HTR-8/SVneo (cell line): ENCODE results near the gene ERMAP.
"Not testable (repeated sequence)": the region's sequence is repeated elsewhere in the genome, so short reads cannot be mapped to it uniquely, and the experiment has no call there.

Experiments used
- DNase-seq: peaks from one replicate; pipeline ENCODE4 v3.0.0; 2011; ENCODE audit warnings: low spot score, mixed read lengths; ENCODE audit not compliant: insufficient read length
- FAIRE-seq: peaks from 2 replicates; lab custom pipeline; 2011; peaks lifted over from hg19 to GRCh38; lab: Jason Lieb, UNC

ERMAP gene

GRCh38 chr1:42841010-42841409 is 24.1 kb downstream of the ERMAP start:
- FAIRE-seq, result no peak
- no peak for DNase-seq

GRCh38 chr1:42841440-42842147 is 24.7 kb downstream of the ERMAP start:
- no peak for FAIRE-seq

DNA sequence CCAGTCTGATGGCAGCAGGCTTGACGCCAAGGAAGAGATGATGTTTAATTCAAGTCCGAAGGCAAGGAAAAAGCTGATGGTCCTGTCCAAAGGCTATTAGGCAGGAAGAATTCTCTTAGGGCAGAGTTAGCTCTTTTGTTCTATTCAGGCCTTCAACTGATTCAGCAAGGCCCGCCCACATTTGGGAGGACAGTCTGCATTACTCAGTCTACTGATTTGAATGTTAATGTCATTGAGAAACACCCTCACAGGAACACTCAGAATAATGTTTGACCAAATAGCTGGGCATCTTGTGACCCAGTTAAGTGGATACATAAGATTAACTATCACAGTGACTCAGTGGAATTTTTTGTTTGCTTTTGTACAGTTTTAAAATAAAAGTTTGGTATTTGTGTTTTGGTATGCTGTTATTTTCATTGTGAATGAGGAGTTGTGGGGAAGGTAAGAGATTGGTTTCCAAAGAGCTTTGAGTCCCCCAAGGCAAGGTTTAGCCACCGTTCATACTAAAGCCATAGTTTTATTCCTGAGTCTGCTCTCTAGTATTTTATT is 27.7 kb downstream of the ERMAP start:
- DNase-seq (no peak), FAIRE-seq (no peak)

More at GRCh38 chr1:42841440-42842147, 24.7 kb downstream of the ERMAP start:
- DNase-seq, result no peak

GRCh38 chr1:42845193-42845592 is 28.3 kb downstream of the ERMAP start:
- FAIRE-seq (no peak), DNase-seq (no peak)

GRCh38 chr1:42845866-42846256 is 28.9 kb downstream of the ERMAP start:
- FAIRE-seq, result no peak
- no peak for DNase-seq

DNA sequence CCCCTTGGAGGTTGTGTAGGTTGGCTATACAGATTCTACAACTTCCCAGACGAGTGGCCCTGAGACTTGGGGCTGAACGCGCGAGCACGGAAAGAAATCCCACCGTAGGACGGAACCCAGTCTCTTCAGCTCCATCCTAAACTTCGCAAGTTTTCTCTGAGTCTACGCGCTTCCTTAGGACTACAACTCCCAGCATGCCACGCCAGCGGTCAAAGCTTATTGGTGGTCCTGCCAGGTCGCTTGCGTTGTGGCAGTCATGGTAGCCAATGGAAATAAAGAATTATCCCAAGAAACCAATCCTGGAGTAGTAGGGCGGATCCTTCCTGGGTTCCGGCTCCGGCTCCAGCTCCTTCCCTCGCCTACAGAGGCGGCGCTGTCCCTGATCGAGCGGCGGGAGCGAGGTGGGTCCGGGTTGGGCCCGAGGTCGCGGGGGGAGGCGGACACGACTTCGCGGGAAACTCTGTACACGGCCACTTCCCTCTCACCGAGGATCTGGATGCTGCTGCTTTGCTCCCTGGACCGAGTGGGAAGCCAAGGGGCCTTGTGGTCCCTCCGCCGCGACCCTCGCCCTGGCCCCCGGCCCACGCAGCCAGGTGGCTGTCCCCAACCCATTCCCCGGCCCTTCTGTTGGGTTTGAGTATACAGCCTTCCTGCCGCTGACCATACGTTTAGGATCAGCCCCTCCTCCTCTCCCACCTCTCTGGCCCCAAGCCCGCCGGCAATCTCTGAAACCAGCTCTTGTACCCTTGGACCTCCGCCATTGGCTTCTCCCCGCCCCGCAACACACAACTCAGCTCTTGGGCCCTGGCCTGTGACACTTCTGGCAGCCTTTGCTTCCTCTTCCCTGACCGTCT is 29.6 kb downstream of the ERMAP start, which contains the start of gene ZNF691:
ZNF691 (plus strand) TSS at position 357 of the 854 bp plus-strand sequence. CDS start 3,046 bp downstream, outside the sequence.
- DNase-seq, result peak; percentile 98
- FAIRE-seq, result peak; percentile 62

DNA sequence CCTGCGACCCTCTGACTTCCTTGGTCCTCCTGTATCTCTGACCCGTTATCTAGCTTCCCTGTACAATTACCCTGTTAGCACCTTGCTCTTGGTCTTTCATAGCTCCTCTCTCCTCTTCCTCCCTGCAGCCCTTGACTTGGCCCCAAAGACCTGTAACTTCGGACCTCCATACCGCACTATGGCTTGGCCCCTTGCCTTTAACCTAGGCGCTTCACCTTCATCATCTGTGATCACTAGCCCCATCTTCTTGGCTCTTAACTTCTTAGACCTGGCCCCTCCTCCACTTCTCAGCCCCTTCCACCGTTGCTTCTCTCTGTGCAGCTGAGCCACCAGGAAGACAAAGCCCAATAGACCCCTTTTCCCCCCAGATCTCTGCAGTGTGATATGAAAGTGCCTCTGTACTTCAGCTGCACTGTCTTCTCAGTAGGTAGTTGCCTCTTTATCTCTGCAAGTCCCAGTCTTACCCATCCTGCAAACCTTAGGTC is 30.2 kb downstream of the ERMAP start:
- DNase-seq, result no peak
- FAIRE-seq, result no peak

GRCh38 chr1:42847721-42848460 is 31.0 kb downstream of the ERMAP start:
- FAIRE-seq (no peak), DNase-seq (no peak)

GRCh38 chr1:42848823-42849537 is 32.1 kb downstream of the ERMAP start:
- DNase-seq (no peak), FAIRE-seq (no peak)

DNA sequence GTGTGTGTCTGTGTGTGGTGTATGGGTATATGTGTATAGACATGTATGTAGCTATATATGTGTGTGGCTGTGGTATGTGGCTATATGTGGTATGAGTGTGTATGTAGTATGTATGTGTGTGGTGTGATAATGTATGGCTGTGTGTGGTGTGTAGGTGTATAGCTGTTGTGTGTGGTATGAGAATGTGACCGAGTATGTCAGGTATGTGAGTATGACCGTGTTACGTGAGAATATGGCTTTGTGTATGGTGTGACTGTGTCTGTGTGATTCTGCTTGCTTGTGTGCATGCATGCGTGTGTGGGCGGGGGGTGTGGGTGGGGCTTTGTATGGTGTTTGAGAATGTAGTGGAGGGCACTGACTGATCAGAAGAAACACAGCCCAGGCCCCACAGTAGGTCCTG is 33.0 kb downstream of the ERMAP start:
- FAIRE-seq (peak; percentile 63), DNase-seq (no peak)

GRCh38 chr1:42851420-42851819 is 34.5 kb downstream of the ERMAP start:
- FAIRE-seq, result no peak
- no peak for DNase-seq

- FAIRE-seq (no peak), DNase-seq (no peak)
Observed at GRCh38 chr1:42851960-42852607, 35.2 kb downstream of the ERMAP start.

DNA sequence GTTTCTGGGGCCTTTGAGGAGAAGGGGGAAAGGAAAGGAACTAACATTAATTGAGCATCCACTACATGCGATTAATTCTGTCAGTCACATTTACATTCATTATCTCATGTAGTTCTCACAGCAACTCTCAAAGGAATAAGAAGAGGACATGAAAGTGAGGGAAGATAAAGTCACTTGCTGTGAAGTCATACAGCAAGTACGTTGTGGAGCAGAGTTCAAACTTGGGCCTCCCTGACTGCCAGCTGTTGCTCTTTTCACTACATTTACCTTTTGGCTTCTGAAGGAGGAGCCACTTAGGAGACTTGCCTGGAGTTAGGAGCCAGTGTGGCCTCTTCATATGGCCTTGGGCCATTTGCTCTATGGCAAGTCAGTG is 35.7 kb downstream of the ERMAP start:
- FAIRE-seq (no peak), DNase-seq (no peak)

DNA sequence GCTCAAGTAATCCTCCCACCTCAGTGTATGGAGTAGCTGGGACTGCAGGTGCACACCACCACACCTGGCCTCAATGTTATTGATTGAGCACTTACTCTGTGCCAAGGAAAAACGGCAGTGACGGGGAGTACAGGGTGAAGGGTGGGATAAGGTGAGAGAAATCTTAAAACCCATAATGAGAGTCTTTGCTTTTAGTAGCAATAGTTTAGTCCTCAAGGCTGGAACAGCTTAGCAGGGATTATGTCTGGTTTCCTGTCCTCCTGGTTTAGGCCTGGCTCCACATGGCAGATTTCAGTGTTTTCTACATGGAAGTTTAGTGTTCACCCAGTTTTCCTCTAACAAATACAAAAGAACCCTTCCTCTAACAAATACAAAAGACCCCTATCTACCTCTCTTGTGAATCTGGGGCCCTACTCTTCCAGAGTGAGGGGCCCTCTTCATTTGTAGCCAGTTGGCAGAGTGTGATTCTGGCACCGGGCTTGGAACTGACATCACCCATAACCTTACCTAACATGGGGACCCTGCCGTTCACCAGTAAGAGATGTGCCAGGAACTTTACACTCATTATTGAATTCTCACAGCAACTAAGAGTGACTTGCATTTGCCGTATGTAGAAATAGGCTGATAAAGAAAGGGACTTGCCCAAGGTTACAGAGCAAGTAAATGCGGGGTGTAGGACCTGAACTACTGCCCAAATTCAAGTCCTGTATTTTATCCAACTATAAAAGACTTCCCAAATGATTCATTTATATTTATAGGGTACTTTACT is 36.4 kb downstream of the ERMAP start:
- DNase-seq, result no peak
- FAIRE-seq, result no peak

DNA sequence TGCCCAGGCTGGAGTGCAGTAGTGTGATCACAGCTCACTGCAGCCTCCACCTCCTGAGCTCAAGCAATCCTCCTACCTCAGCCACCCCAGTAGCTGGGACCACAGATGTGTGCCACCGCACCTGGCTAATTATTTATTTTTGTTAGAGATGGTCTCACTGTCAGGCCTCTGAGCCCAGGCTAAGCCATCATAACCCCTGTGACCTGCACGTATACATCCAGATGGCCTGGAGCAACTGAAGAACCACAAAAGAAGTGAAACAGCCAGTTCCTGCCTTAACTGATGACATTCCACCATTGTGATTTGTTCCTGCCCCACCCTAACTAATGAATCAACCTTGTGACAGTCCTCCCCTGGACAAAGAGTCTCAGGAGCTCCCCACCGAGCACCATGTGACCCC is 39.6 kb downstream of the ERMAP start:
- DNase-seq, FAIRE-seq: not testable (repeated sequence)

GRCh38 chr1:42859366-42859765 is 42.4 kb downstream of the ERMAP start:
- DNase-seq, FAIRE-seq: not testable (repeated sequence)

GRCh38 chr1:42860339-42861013 is 43.6 kb downstream of the ERMAP start:
- no peak for DNase-seq
- FAIRE-seq, result no peak

GRCh38 chr1:42861014-42861399 is 44.1 kb downstream of the ERMAP start:
- FAIRE-seq (no peak), DNase-seq (no peak)
